Lung (tissue), 13 donors: Measurements from ENCODE around the gene AGAP1. TPM values are rescaled to one million over a fixed set of nuclear protein-coding genes. Genes with fewer than 3 reads are reported as not detected.

Source experiments
- ATAC-seq: fragments of 200-7000 bp; cut with Tn5 transposase; one replicate; pipeline ENCODE4 v1.9.1; 2020; ENCODE audit warnings: moderate number of reproducible peaks; ENCODE audit not compliant: insufficient read depth, low FRiP score
- DNase-seq, 3 donors: peaks; one replicate each; pipeline ENCODE4 v3.0.0-alpha.2; 2013 to 2017
- H3K27ac ChIP-seq, 2 donors: one replicate each; pipeline ENCODE4 v1.5.1; 2013; ENCODE audit warnings: mild to moderate bottlenecking in 2 of 2, moderate library complexity in 2 of 2, control low read depth in 1 of 2, inconsistent platforms in 1 of 2, low read depth in 1 of 2, low read length in 1 of 2
- H3K27me3 ChIP-seq, 3 donors: one replicate each; pipeline ENCODE4 v1.5.1; 2013; ENCODE audit warnings: low read length in 2 of 3; ENCODE audit not compliant: control insufficient read depth in 3 of 3, insufficient read depth in 3 of 3
- H3K36me3 ChIP-seq, 4 donors: one replicate each; pipeline ENCODE4 v1.5.1; 2013; ENCODE audit warnings: low read length in 4 of 4, mild to moderate bottlenecking in 1 of 4, moderate library complexity in 1 of 4; ENCODE audit not compliant: control insufficient read depth in 4 of 4, insufficient read depth in 4 of 4
- H3K4me1 ChIP-seq, 5 donors: one replicate each; pipeline ENCODE4 v1.5.1; 2013; ENCODE audit warnings: low read length in 5 of 5, mild to moderate bottlenecking in 2 of 5, moderate library complexity in 1 of 5; ENCODE audit not compliant: control insufficient read depth in 5 of 5, insufficient read depth in 5 of 5
- H3K4me3 ChIP-seq: one replicate; pipeline ENCODE4 v1.5.1; 2013; ENCODE audit warnings: mild to moderate bottlenecking, control low read depth, moderate library complexity
- H3K9ac ChIP-seq, 2 donors: one replicate each; pipeline ENCODE4 v1.5.1; 2013; ENCODE audit warnings: low read length in 2 of 2, control low read depth in 1 of 2; ENCODE audit not compliant: insufficient read depth in 1 of 2
- H3K9me3 ChIP-seq, 4 donors: one replicate each; pipeline ENCODE4 v1.5.1; 2013; ENCODE audit warnings: low read length in 3 of 4, mild to moderate bottlenecking in 1 of 4, moderate library complexity in 1 of 4; ENCODE audit not compliant: control insufficient read depth in 4 of 4, insufficient read depth in 3 of 4
- CTCF ChIP-seq: IDR thresholded peaks from 2 replicates; pipeline ENCODE4 v1.5.1; 2012; ENCODE audit warnings: mild to moderate bottlenecking; ENCODE audit errors: control extremely low read depth, extremely low read depth
- WGBS, 2 donors: extraction: QIAGEN DNeasy Blood & Tissue Kit; methylation state at CpG; one replicate each; pipeline ENCODE4 v1.1.7; 2013; 5-methylcytosine and 5-hydroxymethylcytosine counted together
- polyA plus RNA-seq, 2 donors: library from polyadenylated mRNA; stranded (reverse); fragments of 200-250 nt; gene quantifications; one replicate each; pipeline ENCODE4 v1.2.1, GENCODE V29; 2013
- small RNA-seq: library from RNA; depleted of rRNA; stranded (forward); fragments of <200 nt; gene quantifications from one replicate; pipeline ENCODE3, GENCODE V24; 2014; ENCODE audit warnings: low replicate concordance
- total RNA-seq, 2 donors: library from RNA; depleted of rRNA in 1 of 2; stranded (reverse); fragments of >200 nt in 1 of 2; gene quantifications; one replicate each; pipeline ENCODE4 v1.2.1, GENCODE V29; 2014 to 2021
- donor health status: control.
- donor health status: control.
- donor health status: Bipolar disorder and iron deficiency.
- donor health status: healthy.
- donor health status: DM: yes; HTN: yes; CAD: no.

The AGAP1 gene
- total and polyA plus RNA-seq, 4 donors: 6.6 to 39.4 (median 20.2) TPM

- Histone ChIP-seq H3K9ac (no peak overlapping the region), H3K27ac (no peak overlapping the region), H3K9me3 (peaks cover 0 to 2% (median 0%) of the 10 kb centered on the region in 4 donors), H3K27me3 (peaks cover 3 to 53% (median 52%) of the 10 kb centered on the region in 3 donors), H3K4me1 (peaks cover 0 to 14% (median 2%) of the 10 kb centered on the region in 5 donors), H3K36me3 (no peaks in the 10 kb centered on the region), H3K4me3 (no peak overlapping the region)
- TF ChIP-seq CTCF: peak; percentile 22
- DNase-seq (peak; percentile 68 to 75 (median 75)), ATAC-seq (no peak)
- WGBS, 2 donors: 14 to 18% methylated on average over 9 of the region's 9 CpGs
Observed at GRCh38 chr2:236180831-236181453, 687.1 kb downstream of the AGAP1 start.

Small RNA genes within 50 kb of the gene (small RNA-seq; reads per million reads assigned to genes)
- gene RF00019: not detected
- gene RN7SL204P: not detected
- gene RNU7-127P: not detected
- gene TMSB10P1: not detected
